HFFc6 (cell line): Measurements from ENCODE around the gene ZNF500. TPM values are rescaled to one million over a fixed set of nuclear protein-coding genes. Genes with fewer than 3 reads are reported as not detected.

Experiments used
- DNase-seq: peaks from one replicate; pipeline ENCODE4 v3.0.0-alpha.2; 2018
- H3K27ac Mint-ChIP-seq: 2 replicates; pipeline ENCODE4 v1.8.0; 2020; ENCODE audit warnings: mild to moderate bottlenecking, mixed read lengths
- H3K27me3 Mint-ChIP-seq: 2 replicates; pipeline ENCODE4 v1.8.0; 2021; ENCODE audit warnings: mild to moderate bottlenecking, moderate library complexity, mixed read lengths; ENCODE audit not compliant: insufficient read depth
- H3K36me3 Mint-ChIP-seq: 2 replicates; pipeline ENCODE4 v1.8.0; 2021; ENCODE audit warnings: low read depth, mixed read lengths
- H3K4me1 Mint-ChIP-seq: 2 replicates; pipeline ENCODE4 v1.8.0; 2020; ENCODE audit warnings: low read depth, mixed read lengths
- H3K4me3 Mint-ChIP-seq: 2 replicates; pipeline ENCODE4 v1.8.0; 2020; ENCODE audit warnings: mild to moderate bottlenecking, moderate library complexity, mixed read lengths
- H3K9me3 Mint-ChIP-seq: 2 replicates; pipeline ENCODE4 v1.8.0; 2020; ENCODE audit warnings: mild to moderate bottlenecking, mixed read lengths
- CTCF ChIP-seq: fragments of 200-600 bp; sonication (generic); IDR thresholded peaks from 2 replicates; pipeline ENCODE4 v1.5.0; 2021; ENCODE audit warnings: antibody characterized with exemption, mild to moderate bottlenecking
- total RNA-seq, 6 experiments: library from RNA; stranded (reverse); fragmentation: NEBNext Ultra II Directional; extraction: Animal tissue kit (Norgen Biotek cat#: 25700); gene quantifications; 2 replicates in 1 of 6; 3 replicates in 5 of 6; pipeline ENCODE4 v1.2.3, GENCODE V29; 2021

ZNF500 gene
- total RNA-seq, 6 experiments from 2014 or later, result 8.9 to 13.4 (median 10.4) TPM

DNA sequence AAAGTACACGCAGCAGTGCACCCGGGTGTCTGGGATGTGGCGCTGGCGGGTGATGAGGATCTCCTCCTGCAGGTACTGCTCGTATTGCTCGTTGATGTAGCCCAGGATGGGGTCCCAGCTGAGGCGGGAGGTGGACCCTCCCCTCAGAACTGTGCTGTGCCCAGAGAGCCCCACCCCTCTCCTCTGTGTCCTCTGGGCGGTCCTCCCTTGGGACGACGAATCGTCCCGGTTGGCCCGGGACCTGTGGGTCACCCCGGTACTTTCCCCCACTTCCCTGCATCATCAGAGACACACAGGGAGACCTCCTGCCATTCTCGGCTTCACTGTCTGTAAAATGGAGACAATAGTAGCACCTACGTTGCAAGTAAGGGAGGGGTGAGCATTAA, 17.0 kb upstream of the ZNF500 start:
- H3K9me3 Mint-ChIP-seq, result no peaks in the 10 kb centered on the region
- no peak for DNase-seq
- H3K27ac Mint-ChIP-seq, result no peak overlapping the region
- H3K4me3 Mint-ChIP-seq, result no peak overlapping the region
- peaks cover 7% of the 10 kb centered on the region for H3K4me1 Mint-ChIP-seq
- no peaks in the 10 kb centered on the region for H3K36me3 Mint-ChIP-seq
- H3K27me3 Mint-ChIP-seq, result no peaks in the 10 kb centered on the region; the same call in none of the 2 replicates
- no peak for TF ChIP-seq CTCF

DNA sequence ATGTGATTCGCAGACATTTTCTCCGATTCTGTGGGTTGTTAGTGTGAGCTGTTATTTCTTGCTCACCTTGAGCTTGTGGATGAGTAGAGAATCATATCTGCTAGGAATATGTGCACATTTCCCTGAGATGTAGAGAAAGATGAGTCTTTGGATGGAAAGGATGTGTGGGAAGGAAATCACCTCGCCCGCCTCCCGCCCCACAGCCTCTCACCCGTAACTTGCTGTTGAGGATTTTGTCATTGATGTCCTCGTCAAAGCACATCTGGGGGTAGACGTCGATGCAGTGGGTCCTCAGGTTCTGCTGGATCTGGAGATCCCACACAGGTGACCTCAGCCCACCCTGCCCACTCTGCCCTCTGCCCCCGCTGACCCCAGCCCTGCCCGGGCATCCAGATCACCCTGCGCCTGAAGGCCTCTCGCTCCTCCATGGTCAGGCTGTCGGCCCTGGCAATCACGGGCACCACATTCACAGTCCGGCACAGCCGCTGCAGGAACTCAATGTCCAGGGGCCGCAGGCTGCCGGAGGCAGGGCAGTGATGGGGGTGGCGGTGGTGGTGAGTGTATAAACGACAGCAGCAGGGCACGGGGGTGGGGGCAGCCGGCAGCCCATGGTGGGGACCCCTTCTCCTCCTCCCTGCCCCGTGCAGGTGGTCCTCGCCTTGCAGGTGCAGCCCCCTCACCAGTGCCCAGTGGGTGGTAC, 16.4 kb upstream of the ZNF500 start:
- no peaks in the 10 kb centered on the region for H3K9me3 Mint-ChIP-seq

GRCh38 chr16:4780235-4780634, 13.3 kb upstream of the ZNF500 start:
- no peak for DNase-seq
- no peak overlapping the region for H3K27ac Mint-ChIP-seq
- peaks cover 7% of the 10 kb centered on the region for H3K4me1 Mint-ChIP-seq
- H3K4me3 Mint-ChIP-seq, result no peak overlapping the region
- no peak for TF ChIP-seq CTCF
- H3K9me3 Mint-ChIP-seq, result no peaks in the 10 kb centered on the region
- H3K36me3 Mint-ChIP-seq, result no peaks in the 10 kb centered on the region
- no peaks in the 10 kb centered on the region; the same call in none of the 2 replicates for H3K27me3 Mint-ChIP-seq

More for the DNA sequence above, 16.4 kb upstream of the ZNF500 start:
- no peak overlapping the region for H3K27ac Mint-ChIP-seq
- no peak overlapping the region for H3K4me3 Mint-ChIP-seq
- no peak for DNase-seq
- H3K27me3 Mint-ChIP-seq, result no peaks in the 10 kb centered on the region; the same call in none of the 2 replicates
- H3K4me1 Mint-ChIP-seq, result peaks cover 7% of the 10 kb centered on the region
- TF ChIP-seq CTCF, result no peak
- H3K36me3 Mint-ChIP-seq, result no peaks in the 10 kb centered on the region

GRCh38 chr16:4778050-4778392, 11.1 kb upstream of the ZNF500 start:
- TF ChIP-seq CTCF, result no peak
- Mint-ChIP-seq H3K4me1 (peaks cover 12% of the 10 kb centered on the region), H3K36me3 (no peaks in the 10 kb centered on the region), H3K27ac (no peak overlapping the region), H3K4me3 (no peak overlapping the region), H3K9me3 (no peaks in the 10 kb centered on the region), H3K27me3 (no peaks in the 10 kb centered on the region; the same call in none of the 2 replicates)
- DNase-seq, result no peak

DNA sequence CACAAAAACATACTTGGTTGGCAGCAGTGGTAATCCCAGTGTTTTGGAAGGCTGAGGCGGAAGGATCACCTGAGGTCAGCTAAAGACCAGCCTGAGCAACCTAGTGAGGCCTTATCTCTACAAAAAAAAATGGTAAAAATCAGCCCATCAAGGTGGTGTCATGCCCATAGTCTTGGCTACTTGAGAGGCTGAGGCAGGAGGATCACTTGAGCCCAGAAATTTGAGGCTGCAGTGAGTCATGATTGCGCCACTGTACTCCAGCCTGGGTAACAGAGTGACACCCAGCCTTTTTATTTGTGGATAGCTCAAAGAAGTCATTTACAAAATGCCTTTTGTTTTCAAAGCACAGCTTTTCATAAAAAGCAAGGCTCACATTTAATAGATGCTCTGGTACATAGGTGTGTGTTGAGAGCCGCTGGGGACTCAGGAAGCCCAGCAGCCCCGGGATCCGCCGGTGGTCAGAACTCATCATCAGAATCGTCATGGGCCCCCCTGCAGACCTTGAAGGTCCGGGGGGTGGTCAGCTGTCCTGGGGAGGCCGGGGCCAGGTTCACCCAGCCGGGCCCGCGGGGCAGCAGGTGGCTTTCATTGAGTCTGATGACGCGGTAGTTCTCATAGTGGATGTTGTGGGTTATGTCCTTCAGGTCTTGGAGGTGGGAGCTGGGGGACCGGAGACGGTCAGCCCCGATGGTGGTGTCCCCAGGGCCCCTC, 10.5 kb upstream of the ZNF500 start:
- H3K4me1 Mint-ChIP-seq, result peaks cover 12% of the 10 kb centered on the region
- TF ChIP-seq CTCF, result no peak
- H3K9me3 Mint-ChIP-seq, result no peaks in the 10 kb centered on the region
- no peaks in the 10 kb centered on the region; the same call in none of the 2 replicates for H3K27me3 Mint-ChIP-seq
- no peaks in the 10 kb centered on the region for H3K36me3 Mint-ChIP-seq
- DNase-seq, result no peak
- no peak overlapping the region for H3K4me3 Mint-ChIP-seq
- H3K27ac Mint-ChIP-seq, result no peak overlapping the region
